Transverse colon (tissue), 4 donors: ENCODE results near the gene VTI1A. TPM values are rescaled to one million over a fixed set of nuclear protein-coding genes. Genes with fewer than 3 reads are reported as not detected.

ENCODE experiments used
- DNase-seq: peaks from one replicate; pipeline ENCODE4 v3.0.0-alpha.2; 2019
- H3K27ac ChIP-seq, 4 donors: fragments of 200-600 bp; sonication (generic); 2 replicates each; pipeline ENCODE4 v1.5.1; 2016 to 2018; ENCODE audit warnings: inconsistent platforms in 4 of 4
- H3K27me3 ChIP-seq: fragments of 200-600 bp; sonication (generic); 2 replicates; pipeline ENCODE4 v1.5.1; 2017; ENCODE audit warnings: inconsistent platforms
- H3K36me3 ChIP-seq, 4 donors: fragments of 200-600 bp; sonication (generic); 2 replicates each; pipeline ENCODE4 v1.5.1; 2017 to 2019; ENCODE audit warnings: inconsistent platforms in 4 of 4
- H3K4me1 ChIP-seq, 4 donors: fragments of 200-600 bp; sonication (generic); 2 replicates each; pipeline ENCODE4 v1.5.1; 2017 to 2020; ENCODE audit warnings: inconsistent platforms in 4 of 4
- H3K4me3 ChIP-seq, 4 donors: fragments of 200-600 bp; sonication (generic); 1 replicate in 1 of 4; 2 replicates in 3 of 4; pipeline versions ENCODE4 v1.5.1 to v1.6.1; 2017 to 2019; ENCODE audit warnings: inconsistent platforms in 4 of 4
- H3K9me3 ChIP-seq, 2 donors: fragments of 200-600 bp; sonication (generic); 2 replicates each; pipeline ENCODE4 v1.5.1; 2017 to 2019; ENCODE audit warnings: inconsistent platforms in 2 of 2
- CTCF ChIP-seq, 5 experiments: fragments of 200-600 bp in 3 of 5; fragments of 450-650 bp in 2 of 5; sonication (generic) in 3 of 5; IDR thresholded peaks; 1 replicate in 2 of 5; 2 replicates in 3 of 5; pipeline ENCODE4 v1.5.1; 2016 to 2017; ENCODE audit warnings: antibody characterized with exemption in 5 of 5, inconsistent platforms in 3 of 5, mild to moderate bottlenecking in 2 of 5, moderate library complexity in 1 of 5
- EP300 ChIP-seq: sonication (generic); formaldehyde crosslinking; IDR thresholded peaks from one replicate; pipeline ENCODE4 v1.6.1; 2017; ENCODE audit warnings: antibody characterized with exemption, low read depth
- POLR2A ChIP-seq: fragments of 450-650 bp; IDR thresholded peaks from one replicate; pipeline ENCODE4 v1.6.1; 2016; ENCODE audit warnings: antibody characterized with exemption, mild to moderate bottlenecking, moderate library complexity
- POLR2AphosphoS5 ChIP-seq, 3 donors: sonication (generic); formaldehyde crosslinking; IDR thresholded peaks; one replicate each; pipeline ENCODE4 v1.6.1; 2016; ENCODE audit warnings: antibody characterized with exemption in 3 of 3
- WGBS, 2 donors: methylation state at CpG; one replicate each; pipeline ENCODE4 v1.1.5; 2018; ENCODE audit warnings: low coverage in 1 of 2; 5-methylcytosine and 5-hydroxymethylcytosine counted together
- in situ Hi-C, 4 donors: fragments of 200-750 bp; cut with MboI; loops; one replicate each; pipeline versions ENCODE4 v1.15.0 to v1.15.1; 2017; ENCODE audit warnings: low sequenced_read_pairs in 3 of 4, low pct_ligation_motif_present in 1 of 4, low pct_unique_long_range_greater_than_20kb in 1 of 4
- intact Hi-C: fragments of 100-400 bp; cut with DNase I; formaldehyde crosslinking; loops from one replicate; pipeline ENCODE4 v1.15.1; 2023; ENCODE audit warnings: low total_unique reads
- total RNA-seq, 4 donors: library from RNA; depleted of rRNA; stranded (reverse); fragments of >200 nt; gene quantifications; one replicate each; pipeline ENCODE4 v1.1.0, GENCODE V29; 2016

VTI1A gene
- total RNA-seq, 4 donors from 2014 or later, result 65.8 to 211 (median 149) TPM

GRCh38 chr10:112649006-112649821 lies 202.2 kb downstream of the VTI1A start:
- WGBS, 2 donors, result 84 to 90% methylated on average over 4 of the region's 4 CpGs
- Histone ChIP-seq H3K4me3 (no peak overlapping the region), H3K27ac (no peak overlapping the region), H3K27me3 (no peaks in the 10 kb centered on the region), H3K9me3 (no peaks in the 10 kb centered on the region), H3K36me3 (no peaks in the 10 kb centered on the region), H3K4me1 (no peaks in the 10 kb centered on the region)
- in situ Hi-C loops (no loop called here), intact Hi-C loops (no loop called here)
- TF ChIP-seq POLR2A, result no peak
- TF ChIP-seq EP300, result no peak
- no peak for TF ChIP-seq POLR2AphosphoS5 (IDR thresholded peaks at IDR 0.05)
- DNase-seq, result no peak

DNA sequence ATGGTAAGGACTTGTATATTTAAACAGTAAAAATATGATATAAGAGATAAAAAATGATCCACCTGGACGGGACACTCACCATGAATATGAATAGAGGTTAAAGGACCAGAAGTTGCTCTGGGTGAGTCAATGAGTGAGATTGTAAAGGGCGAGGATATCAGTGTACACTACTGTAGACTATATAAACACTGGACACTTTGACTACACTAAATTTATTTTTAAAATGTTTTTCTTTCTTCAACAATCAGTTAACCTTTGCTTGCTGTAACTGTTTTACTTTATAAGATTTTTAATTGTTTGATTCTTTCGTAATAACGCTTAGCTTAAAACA lies 202.8 kb downstream of the VTI1A start:
- WGBS, 2 donors, result 92 to 93% methylated on average over 4 of the region's 4 CpGs
- H3K27me3 ChIP-seq, result no peaks in the 10 kb centered on the region
- no peaks in the 10 kb centered on the region for H3K9me3 ChIP-seq
- TF ChIP-seq CTCF (IDR thresholded peaks at IDR 0.05) (no peak), EP300 (no peak), POLR2AphosphoS5 (IDR thresholded peaks at IDR 0.05) (no peak), POLR2A (no peak)
- H3K4me3 ChIP-seq, result no peak overlapping the region
- no peaks in the 10 kb centered on the region for H3K4me1 ChIP-seq
- in situ Hi-C loops, result no loop called here
- H3K27ac ChIP-seq, result no peak overlapping the region
- H3K36me3 ChIP-seq, result no peaks in the 10 kb centered on the region
- DNase-seq, result no peak
- intact Hi-C loops, result no loop called here

- no peak overlapping the region for H3K4me3 ChIP-seq
- 89 to 93% methylated on average over 7 of the region's 7 CpGs for WGBS, 2 donors
- no peaks in the 10 kb centered on the region for H3K36me3 ChIP-seq
- no peak for DNase-seq
- H3K9me3 ChIP-seq, result no peaks in the 10 kb centered on the region
- no peaks in the 10 kb centered on the region for H3K27me3 ChIP-seq
- no peak overlapping the region for H3K27ac ChIP-seq
- TF ChIP-seq CTCF (IDR thresholded peaks at IDR 0.05) (no peak), EP300 (no peak), POLR2AphosphoS5 (IDR thresholded peaks at IDR 0.05) (no peak), POLR2A (no peak)
- intact Hi-C loops, result no loop called here
- in situ Hi-C loops, result no loop called here
- no peaks in the 10 kb centered on the region for H3K4me1 ChIP-seq
These were observed 203.6 kb downstream of the VTI1A start for GRCh38 chr10:112650588-112651030.

- Histone ChIP-seq H3K36me3 (no peaks in the 10 kb centered on the region), H3K27me3 (no peaks in the 10 kb centered on the region), H3K4me1 (no peaks in the 10 kb centered on the region), H3K4me3 (no peak overlapping the region), H3K9me3 (no peaks in the 10 kb centered on the region), H3K27ac (no peak overlapping the region)
- peak; percentile 31 for DNase-seq
- TF ChIP-seq EP300 (no peak), POLR2AphosphoS5 (IDR thresholded peaks at IDR 0.05) (no peak), CTCF (IDR thresholded peaks at IDR 0.05) (no peak), POLR2A (no peak)
- intact Hi-C loops, result no loop called here
- WGBS, 2 donors, result 63 to 78% methylated on average over 6 of the region's 6 CpGs
- in situ Hi-C loops, result no loop called here
These were observed 206.2 kb downstream of the VTI1A start for GRCh38 chr10:112653215-112653614.

- no peaks in the 10 kb centered on the region for H3K27me3 ChIP-seq
- intact Hi-C loops, result no loop called here
- no peak for DNase-seq
These were observed 206.8 kb downstream of the VTI1A start for GRCh38 chr10:112653851-112654250.

More at GRCh38 chr10:112653851-112654250, 206.8 kb downstream of the VTI1A start:
- H3K4me1 ChIP-seq, result no peaks in the 10 kb centered on the region
- H3K36me3 ChIP-seq, result no peaks in the 10 kb centered on the region
- 66 to 74% methylated on average over 3 of the region's 3 CpGs for WGBS, 2 donors
- TF ChIP-seq CTCF (IDR thresholded peaks at IDR 0.05) (no peak), EP300 (no peak), POLR2A (no peak), POLR2AphosphoS5 (IDR thresholded peaks at IDR 0.05) (no peak)
- in situ Hi-C loops, result no loop called here
- H3K27ac ChIP-seq, result no peak overlapping the region
- H3K4me3 ChIP-seq, result no peak overlapping the region
- no peaks in the 10 kb centered on the region for H3K9me3 ChIP-seq
